Measurements from ENCODE around the gene BCL2.

The BCL2 gene

DNA sequence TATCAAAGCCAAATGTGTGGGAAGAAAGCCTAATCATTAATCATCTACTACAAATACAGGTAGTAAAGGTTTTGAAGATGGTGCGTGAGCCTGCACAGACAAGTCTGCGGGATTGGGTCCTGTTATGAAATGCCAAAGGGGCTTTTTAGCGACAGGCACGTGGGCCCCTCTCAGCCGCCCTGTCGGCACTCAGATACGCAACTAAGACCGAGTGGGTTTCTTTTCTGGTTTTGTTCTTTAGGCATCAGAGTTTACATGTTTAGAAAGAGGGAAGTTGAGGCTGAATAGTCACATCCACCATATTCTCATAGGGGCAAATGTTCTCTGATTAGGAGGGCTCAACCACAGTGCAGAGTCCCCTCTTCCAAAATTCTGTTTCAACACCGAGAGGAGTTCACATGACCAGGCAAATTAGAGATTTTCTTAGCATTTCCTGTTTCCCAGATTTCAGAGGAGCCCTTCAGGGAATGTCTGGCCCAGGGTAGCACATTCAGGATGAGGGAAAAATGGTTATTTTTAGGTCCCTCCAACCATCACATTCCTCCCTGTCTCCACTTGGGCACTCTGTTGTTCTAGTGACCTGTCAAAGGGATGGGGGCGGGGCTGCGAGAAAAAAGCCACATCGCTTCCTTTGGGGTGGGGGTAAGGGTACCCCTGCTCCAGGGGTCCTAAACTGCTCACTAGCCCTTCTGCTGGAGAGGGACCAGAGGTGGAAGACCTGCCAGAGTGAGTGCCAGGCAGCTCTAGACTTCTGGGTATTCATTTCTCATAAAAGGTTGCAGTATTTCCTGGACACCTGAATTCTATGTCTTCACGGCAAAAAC, 159.2 kb downstream of the BCL2 start:
- no peak for TF ChIP-seq TOX (CRISPR knock-in tag; IDR thresholded peaks at IDR 0.05; ENCODE audit: borderline replicate concordance)
- peak; percentile 70; the same call in 1 of the 2 replicates for TF ChIP-seq ZFP3 (CRISPR knock-in tag; IDR thresholded peaks at IDR 0.05)
- ATAC-seq = no peak

DNA sequence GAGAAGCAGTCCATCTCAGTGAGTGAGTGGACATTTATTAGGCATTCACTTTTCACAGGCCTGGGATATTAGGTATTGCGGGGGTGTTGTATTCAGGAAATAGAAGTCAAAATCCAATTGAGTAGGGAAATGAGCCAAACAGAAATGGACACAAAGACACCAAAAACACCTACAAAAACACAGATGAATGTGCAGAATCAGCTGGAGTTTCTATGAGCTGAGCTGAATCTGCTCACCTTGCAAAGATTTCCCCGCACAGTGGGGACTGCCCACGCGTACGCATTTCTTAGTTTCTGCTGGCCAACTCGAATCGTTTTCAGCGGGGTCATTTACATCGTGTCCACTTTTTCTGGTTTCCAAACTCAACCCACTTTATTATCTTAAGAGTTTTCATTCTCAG, 160.0 kb downstream of the BCL2 start:
- ATAC-seq = no peak
- TF ChIP-seq ZFP3 (CRISPR knock-in tag; IDR thresholded peaks at IDR 0.05) (no peak), ARNTL (CRISPR knock-in tag; IDR thresholded peaks at IDR 0.05; ENCODE audit: borderline replicate concordance, low read depth) (no peak), ISL1 (CRISPR knock-in tag; IDR thresholded peaks at IDR 0.05) (peak; percentile 20; the same call in 1 of the 2 replicates), ZNF565 (CRISPR knock-in tag; conservative IDR thresholded peaks at IDR 0.05; ENCODE audit: low read depth) (no peak), PPARA (CRISPR knock-in tag; IDR thresholded peaks at IDR 0.05; ENCODE audit: borderline replicate concordance) (no peak), SNAI2 (CRISPR knock-in tag; IDR thresholded peaks at IDR 0.05) (no peak), TOX (CRISPR knock-in tag; IDR thresholded peaks at IDR 0.05; ENCODE audit: borderline replicate concordance) (no peak)

DNA sequence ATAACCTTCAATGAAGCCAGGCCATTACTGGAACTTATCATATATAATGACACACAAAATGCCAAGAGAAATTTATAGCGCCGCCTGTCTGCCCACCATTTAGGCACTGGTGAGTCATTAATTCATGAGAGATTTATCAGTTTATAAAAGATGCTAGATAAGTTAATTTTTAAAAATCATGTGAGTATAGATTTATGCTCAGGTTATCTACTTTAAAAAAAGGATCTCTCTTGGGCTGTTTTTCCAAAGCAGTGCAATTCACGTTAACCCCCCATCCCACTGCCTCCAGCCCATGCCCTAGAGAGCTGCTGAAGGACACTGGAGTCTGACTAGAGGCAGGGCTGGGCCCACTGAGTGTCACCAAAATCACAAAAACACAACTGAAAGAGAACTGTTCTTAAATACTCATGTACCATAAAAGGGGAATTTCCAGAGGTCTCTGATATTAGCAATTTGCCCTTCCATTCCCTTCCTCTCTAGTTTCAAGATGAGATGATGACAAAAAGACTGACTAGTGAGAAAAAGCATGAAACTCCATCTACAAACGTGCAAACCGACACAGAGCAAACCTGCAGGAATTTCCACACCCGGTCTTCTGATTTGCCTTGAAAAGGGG, 160.8 kb downstream of the BCL2 start:
- no peak for ATAC-seq
- TF ChIP-seq ZC3H10 (CRISPR knock-in tag; IDR thresholded peaks at IDR 0.05) (peak; percentile 95), TOX (CRISPR knock-in tag; IDR thresholded peaks at IDR 0.05; ENCODE audit: borderline replicate concordance) (peak; percentile 87; the same call in 1 of the 2 replicates), ZFP30 (CRISPR knock-in tag; IDR thresholded peaks at IDR 0.05) (no peak), CSDC2 (CRISPR knock-in tag; IDR thresholded peaks at IDR 0.05) (no peak), ISL1 (CRISPR knock-in tag; IDR thresholded peaks at IDR 0.05) (peak; percentile 97), GLIS3 (CRISPR knock-in tag; IDR thresholded peaks at IDR 0.05) (peak; percentile 64; the same call in 1 of the 2 replicates), ESRRG (CRISPR knock-in tag; IDR thresholded peaks at IDR 0.05) (0 out of 2 replicates have a peak, but pooled peaks have one; percentile 33), BACH2 (CRISPR knock-in tag; IDR thresholded peaks at IDR 0.05; ENCODE audit: borderline replicate concordance) (no peak)
- TF ChIP-seq, protein P1, sequence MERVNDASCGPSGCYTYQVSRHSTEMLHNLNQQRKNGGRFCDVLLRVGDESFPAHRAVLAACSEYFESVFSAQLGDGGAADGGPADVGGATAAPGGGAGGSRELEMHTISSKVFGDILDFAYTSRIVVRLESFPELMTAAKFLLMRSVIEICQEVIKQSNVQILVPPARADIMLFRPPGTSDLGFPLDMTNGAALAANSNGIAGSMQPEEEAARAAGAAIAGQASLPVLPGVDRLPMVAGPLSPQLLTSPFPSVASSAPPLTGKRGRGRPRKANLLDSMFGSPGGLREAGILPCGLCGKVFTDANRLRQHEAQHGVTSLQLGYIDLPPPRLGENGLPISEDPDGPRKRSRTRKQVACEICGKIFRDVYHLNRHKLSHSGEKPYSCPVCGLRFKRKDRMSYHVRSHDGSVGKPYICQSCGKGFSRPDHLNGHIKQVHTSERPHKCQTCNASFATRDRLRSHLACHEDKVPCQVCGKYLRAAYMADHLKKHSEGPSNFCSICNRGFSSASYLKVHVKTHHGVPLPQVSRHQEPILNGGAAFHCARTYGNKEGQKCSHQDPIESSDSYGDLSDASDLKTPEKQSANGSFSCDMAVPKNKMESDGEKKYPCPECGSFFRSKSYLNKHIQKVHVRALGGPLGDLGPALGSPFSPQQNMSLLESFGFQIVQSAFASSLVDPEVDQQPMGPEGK (CRISPR knock-in tag; IDR thresholded peaks at IDR 0.05; ENCODE audit: borderline replicate concordance) = peak; percentile 74
- TF ChIP-seq, protein P2, sequence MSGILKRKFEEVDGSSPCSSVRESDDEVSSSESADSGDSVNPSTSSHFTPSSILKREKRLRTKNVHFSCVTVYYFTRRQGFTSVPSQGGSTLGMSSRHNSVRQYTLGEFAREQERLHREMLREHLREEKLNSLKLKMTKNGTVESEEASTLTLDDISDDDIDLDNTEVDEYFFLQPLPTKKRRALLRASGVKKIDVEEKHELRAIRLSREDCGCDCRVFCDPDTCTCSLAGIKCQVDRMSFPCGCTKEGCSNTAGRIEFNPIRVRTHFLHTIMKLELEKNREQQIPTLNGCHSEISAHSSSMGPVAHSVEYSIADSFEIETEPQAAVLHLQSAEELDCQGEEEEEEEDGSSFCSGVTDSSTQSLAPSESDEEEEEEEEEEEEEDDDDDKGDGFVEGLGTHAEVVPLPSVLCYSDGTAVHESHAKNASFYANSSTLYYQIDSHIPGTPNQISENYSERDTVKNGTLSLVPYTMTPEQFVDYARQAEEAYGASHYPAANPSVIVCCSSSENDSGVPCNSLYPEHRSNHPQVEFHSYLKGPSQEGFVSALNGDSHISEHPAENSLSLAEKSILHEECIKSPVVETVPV (CRISPR knock-in tag; IDR thresholded peaks at IDR 0.05) = 0 out of 2 replicates have a peak, but pooled peaks have one; percentile 59
- TF ChIP-seq, protein P3, sequence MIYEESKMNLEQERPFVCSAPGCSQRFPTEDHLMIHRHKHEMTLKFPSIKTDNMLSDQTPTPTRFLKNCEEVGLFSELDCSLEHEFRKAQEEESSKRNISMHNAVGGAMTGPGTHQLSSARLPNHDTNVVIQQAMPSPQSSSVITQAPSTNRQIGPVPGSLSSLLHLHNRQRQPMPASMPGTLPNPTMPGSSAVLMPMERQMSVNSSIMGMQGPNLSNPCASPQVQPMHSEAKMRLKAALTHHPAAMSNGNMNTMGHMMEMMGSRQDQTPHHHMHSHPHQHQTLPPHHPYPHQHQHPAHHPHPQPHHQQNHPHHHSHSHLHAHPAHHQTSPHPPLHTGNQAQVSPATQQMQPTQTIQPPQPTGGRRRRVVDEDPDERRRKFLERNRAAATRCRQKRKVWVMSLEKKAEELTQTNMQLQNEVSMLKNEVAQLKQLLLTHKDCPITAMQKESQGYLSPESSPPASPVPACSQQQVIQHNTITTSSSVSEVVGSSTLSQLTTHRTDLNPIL (CRISPR knock-in tag; IDR thresholded peaks at IDR 0.05; ENCODE audit: low read depth) = peak; percentile 61; the same call in 1 of the 2 replicates

DNA sequence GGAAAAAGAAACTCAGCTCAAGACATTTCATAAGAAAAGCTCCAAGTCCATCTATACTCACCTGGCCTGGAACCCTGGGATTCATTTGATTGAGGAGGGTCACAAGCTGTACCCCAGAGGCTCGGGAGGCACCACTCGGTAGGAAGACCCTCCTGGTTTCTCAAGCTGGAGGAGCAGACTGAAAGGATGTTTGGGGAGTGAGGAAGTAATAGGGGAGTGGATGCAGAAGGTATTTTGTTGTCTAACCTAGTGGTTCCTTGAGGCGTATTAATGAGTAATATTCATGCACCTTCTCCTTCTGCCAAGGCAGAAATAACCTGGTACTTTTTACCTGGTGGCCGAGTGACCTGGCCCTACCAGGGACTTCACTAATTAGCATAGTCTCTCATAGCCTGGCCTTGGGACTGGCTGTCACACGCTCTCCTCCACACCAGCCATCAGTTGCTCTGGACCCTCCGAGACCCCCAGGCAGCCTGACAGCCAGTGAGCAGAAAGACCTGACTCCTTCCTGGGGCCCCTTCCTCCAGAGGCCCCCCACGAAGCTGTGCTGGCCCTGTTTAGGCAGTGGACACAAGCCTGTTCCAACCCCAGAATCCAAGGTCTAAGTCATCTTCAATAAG, 161.4 kb downstream of the BCL2 start:
- no peak for ATAC-seq
- TF ChIP-seq, protein P3 (CRISPR knock-in tag; IDR thresholded peaks at IDR 0.05; ENCODE audit: low read depth) = no peak
- TF ChIP-seq, protein P4, sequence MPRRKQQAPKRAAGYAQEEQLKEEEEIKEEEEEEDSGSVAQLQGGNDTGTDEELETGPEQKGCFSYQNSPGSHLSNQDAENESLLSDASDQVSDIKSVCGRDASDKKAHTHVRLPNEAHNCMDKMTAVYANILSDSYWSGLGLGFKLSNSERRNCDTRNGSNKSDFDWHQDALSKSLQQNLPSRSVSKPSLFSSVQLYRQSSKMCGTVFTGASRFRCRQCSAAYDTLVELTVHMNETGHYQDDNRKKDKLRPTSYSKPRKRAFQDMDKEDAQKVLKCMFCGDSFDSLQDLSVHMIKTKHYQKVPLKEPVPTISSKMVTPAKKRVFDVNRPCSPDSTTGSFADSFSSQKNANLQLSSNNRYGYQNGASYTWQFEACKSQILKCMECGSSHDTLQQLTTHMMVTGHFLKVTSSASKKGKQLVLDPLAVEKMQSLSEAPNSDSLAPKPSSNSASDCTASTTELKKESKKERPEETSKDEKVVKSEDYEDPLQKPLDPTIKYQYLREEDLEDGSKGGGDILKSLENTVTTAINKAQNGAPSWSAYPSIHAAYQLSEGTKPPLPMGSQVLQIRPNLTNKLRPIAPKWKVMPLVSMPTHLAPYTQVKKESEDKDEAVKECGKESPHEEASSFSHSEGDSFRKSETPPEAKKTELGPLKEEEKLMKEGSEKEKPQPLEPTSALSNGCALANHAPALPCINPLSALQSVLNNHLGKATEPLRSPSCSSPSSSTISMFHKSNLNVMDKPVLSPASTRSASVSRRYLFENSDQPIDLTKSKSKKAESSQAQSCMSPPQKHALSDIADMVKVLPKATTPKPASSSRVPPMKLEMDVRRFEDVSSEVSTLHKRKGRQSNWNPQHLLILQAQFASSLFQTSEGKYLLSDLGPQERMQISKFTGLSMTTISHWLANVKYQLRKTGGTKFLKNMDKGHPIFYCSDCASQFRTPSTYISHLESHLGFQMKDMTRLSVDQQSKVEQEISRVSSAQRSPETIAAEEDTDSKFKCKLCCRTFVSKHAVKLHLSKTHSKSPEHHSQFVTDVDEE (CRISPR knock-in tag; IDR thresholded peaks at IDR 0.05) = no peak
- TF ChIP-seq, protein P5, sequence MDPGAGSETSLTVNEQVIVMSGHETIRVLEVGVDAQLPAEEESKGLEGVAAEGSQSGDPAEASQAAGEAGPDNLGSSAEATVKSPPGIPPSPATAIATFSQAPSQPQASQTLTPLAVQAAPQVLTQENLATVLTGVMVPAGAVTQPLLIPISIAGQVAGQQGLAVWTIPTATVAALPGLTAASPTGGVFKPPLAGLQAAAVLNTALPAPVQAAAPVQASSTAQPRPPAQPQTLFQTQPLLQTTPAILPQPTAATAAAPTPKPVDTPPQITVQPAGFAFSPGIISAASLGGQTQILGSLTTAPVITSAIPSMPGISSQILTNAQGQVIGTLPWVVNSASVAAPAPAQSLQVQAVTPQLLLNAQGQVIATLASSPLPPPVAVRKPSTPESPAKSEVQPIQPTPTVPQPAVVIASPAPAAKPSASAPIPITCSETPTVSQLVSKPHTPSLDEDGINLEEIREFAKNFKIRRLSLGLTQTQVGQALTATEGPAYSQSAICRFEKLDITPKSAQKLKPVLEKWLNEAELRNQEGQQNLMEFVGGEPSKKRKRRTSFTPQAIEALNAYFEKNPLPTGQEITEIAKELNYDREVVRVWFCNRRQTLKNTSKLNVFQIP (CRISPR knock-in tag; IDR thresholded peaks at IDR 0.05; ENCODE audit: borderline replicate concordance, low read depth) = no peak
- TF ChIP-seq PPARA (CRISPR knock-in tag; IDR thresholded peaks at IDR 0.05; ENCODE audit: borderline replicate concordance) = no peak
- TF ChIP-seq, protein P2 (CRISPR knock-in tag; IDR thresholded peaks at IDR 0.05) = no peak
- TF ChIP-seq ISL1 (CRISPR knock-in tag; IDR thresholded peaks at IDR 0.05) = no peak
- TF ChIP-seq TOX (CRISPR knock-in tag; IDR thresholded peaks at IDR 0.05; ENCODE audit: borderline replicate concordance) = no peak
- TF ChIP-seq RARB (CRISPR knock-in tag; IDR thresholded peaks at IDR 0.05) = no peak
- no peak for TF ChIP-seq ESRRG (CRISPR knock-in tag; IDR thresholded peaks at IDR 0.05)
- no peak for TF ChIP-seq ZNF8 (CRISPR knock-in tag; IDR thresholded peaks at IDR 0.05)
- no peak for TF ChIP-seq ZNF70 (CRISPR knock-in tag; IDR thresholded peaks at IDR 0.05)
- no peak for TF ChIP-seq GLIS3 (CRISPR knock-in tag; IDR thresholded peaks at IDR 0.05)

Data from SK-N-SH treated with all-trans-retinoic acid at 6 μM for 48 hours (cell line).